ENCODE measurements around the gene CDC73. TPM values are rescaled to one million over a fixed set of nuclear protein-coding genes. Genes with fewer than 3 reads are reported as not detected.

Gene CDC73
- total RNA-seq, 5 donors from 2014 or later (not counting 1 experiment from before 2014, with no cell fraction given), result 54.1 to 64.4 (median 57.4) TPM

DNA sequence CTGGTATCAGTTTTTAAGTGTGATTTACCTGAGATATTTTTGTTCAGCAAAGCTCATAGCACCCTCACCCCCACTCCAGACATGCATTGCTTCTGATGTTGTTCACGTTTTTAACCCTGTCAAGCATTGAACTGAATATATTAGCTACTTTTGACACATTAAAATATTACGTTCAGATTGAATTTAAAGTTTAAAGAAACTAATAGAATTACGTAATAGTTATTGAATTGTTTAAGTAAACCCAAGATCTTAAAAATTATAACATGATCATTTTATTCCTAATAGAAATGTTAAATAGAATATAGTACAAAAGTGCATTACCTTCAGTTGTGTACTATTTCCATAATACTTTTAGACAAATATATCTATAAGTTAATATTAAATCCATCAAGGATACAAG is 35.5 kb upstream of the CDC73 start:
- H3K9me3 ChIP-seq, result no peaks in the 10 kb centered on the region
- H3K36me3 ChIP-seq (ENCODE audit: control insufficient read depth in 2 of 2, extremely low read depth in 1 of 2, insufficient read depth in 1 of 2, low read length in 1 of 2), result peaks cover 0 to 40% of the 10 kb centered on the region in 2 donors
- ChIA-PET CTCF (interaction anchor here in 1 of 2 donors (0.5 to 0.6 kb wide), 2 partner anchors 35 to 143 kb away, joined by 3 read pairs; no protein-coding TSS in a partner anchor), POLR2A (no interaction called here)
- H3K4me1 ChIP-seq (ENCODE audit: control insufficient read depth in 1 of 2, extremely low read depth in 1 of 2, insufficient read depth in 2 of 2, low read length in 2 of 2), result no peaks in the 10 kb centered on the region
- no peaks in the 10 kb centered on the region for H3K27me3 ChIP-seq (replicated peaks in 1 of 2; ENCODE audit: control insufficient read depth in 2 of 2, extremely low read depth in 1 of 2, insufficient read depth in 2 of 2, low read length in 1 of 2)
- H3K4me1 Mint-ChIP-seq, result no peaks in the 10 kb centered on the region
- H3K27me3 Mint-ChIP-seq, result no peaks in the 10 kb centered on the region
- no peak overlapping the region for H3K27ac ChIP-seq (ENCODE audit: low read length)
- no peak overlapping the region for H3K4me3 ChIP-seq (ENCODE audit: control insufficient read depth in 1 of 2, extremely low read depth in 1 of 2, low read length in 1 of 2)
- H3K27ac Mint-ChIP-seq, result no peak overlapping the region
- H3K9me3 Mint-ChIP-seq, result no peaks in the 10 kb centered on the region
- WGBS (ENCODE audit: insufficient coverage), result no CpG with 5 or more reads among the region's 3 CpGs
- ATAC-seq (replicated peaks in 1 of 4) (no peak), DNase-seq (no peak)
- H3K4me3 Mint-ChIP-seq, result no peak overlapping the region
- H3K36me3 Mint-ChIP-seq, result peaks cover 38% of the 10 kb centered on the region

DNA sequence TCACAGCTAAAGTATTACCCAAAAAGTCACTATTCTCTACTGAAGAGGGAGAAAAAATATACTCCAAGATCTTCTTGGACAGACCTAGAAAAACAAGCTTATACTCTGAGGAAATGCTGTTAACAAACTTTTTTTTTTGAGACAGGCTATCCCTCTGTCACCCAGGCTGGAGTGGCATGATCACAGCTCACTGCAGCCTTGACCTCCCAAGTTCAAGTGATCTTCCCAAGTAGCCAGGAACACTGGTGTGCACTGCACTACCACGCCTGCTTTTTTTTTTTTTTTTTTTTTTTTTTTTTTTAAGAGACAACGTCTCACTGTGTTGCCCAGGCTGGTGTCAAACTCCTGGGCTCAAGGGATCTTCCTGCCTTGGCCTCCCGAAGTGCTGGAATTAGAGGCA is 33.9 kb upstream of the CDC73 start:
- POLR2A ChIA-PET, result interaction anchor here in 1 of 2 donors (0.6 kb wide), 1 partner anchor 9 kb away, joined by 3 read pairs; no protein-coding TSS in a partner anchor
- no peaks in the 10 kb centered on the region for H3K27me3 Mint-ChIP-seq

DNA sequence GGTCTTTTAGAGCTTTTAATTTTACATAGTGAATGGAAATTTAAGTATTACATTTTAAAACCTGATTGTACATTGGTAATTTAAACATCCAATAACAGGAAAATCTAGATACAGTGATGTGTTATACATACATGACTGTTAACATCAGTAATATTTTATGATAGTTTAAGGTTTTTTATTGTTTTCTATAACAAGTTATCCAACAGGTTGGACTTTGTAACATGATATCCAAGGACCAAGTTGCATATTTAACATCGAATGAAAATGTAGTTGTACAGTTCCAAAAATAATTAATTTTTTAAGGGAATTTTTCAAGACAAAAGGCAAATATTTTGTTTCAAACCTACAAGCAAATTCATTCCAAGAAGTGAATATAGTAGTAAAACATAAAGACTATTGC is 31.0 kb upstream of the CDC73 start:
- Mint-ChIP-seq H3K4me3 (no peak overlapping the region), H3K27me3 (no peaks in the 10 kb centered on the region), H3K27ac (no peak overlapping the region), H3K36me3 (peaks cover 20% of the 10 kb centered on the region), H3K4me1 (no peaks in the 10 kb centered on the region), H3K9me3 (no peaks in the 10 kb centered on the region)
- no peaks in the 10 kb centered on the region for H3K4me1 ChIP-seq (ENCODE audit: control insufficient read depth in 1 of 2, extremely low read depth in 1 of 2, insufficient read depth in 2 of 2, low read length in 2 of 2)
- peaks cover 0 to 12% of the 10 kb centered on the region in 2 donors for H3K36me3 ChIP-seq (ENCODE audit: control insufficient read depth in 2 of 2, extremely low read depth in 1 of 2, insufficient read depth in 1 of 2, low read length in 1 of 2)
- no peak overlapping the region for H3K27ac ChIP-seq (ENCODE audit: low read length)
- ATAC-seq (replicated peaks in 1 of 4) (no peak), DNase-seq (no peak)
- WGBS (ENCODE audit: insufficient coverage), result no CpG with 5 or more reads among the region's 1 CpG
- no peak overlapping the region for H3K4me3 ChIP-seq (ENCODE audit: control insufficient read depth in 1 of 2, extremely low read depth in 1 of 2, low read length in 1 of 2)
- ChIA-PET POLR2A (no interaction called here), CTCF (no interaction called here)
- no peaks in the 10 kb centered on the region for H3K27me3 ChIP-seq (replicated peaks in 1 of 2; ENCODE audit: control insufficient read depth in 2 of 2, extremely low read depth in 1 of 2, insufficient read depth in 2 of 2, low read length in 1 of 2)
- H3K9me3 ChIP-seq, result no peaks in the 10 kb centered on the region

More for the DNA sequence above, 33.9 kb upstream of the CDC73 start:
- CTCF ChIA-PET, result no interaction called here
- no peaks in the 10 kb centered on the region for H3K9me3 Mint-ChIP-seq
- Histone ChIP-seq H3K27me3 (replicated peaks in 1 of 2; ENCODE audit: control insufficient read depth in 2 of 2, extremely low read depth in 1 of 2, insufficient read depth in 2 of 2, low read length in 1 of 2) (no peaks in the 10 kb centered on the region), H3K4me3 (ENCODE audit: control insufficient read depth in 1 of 2, extremely low read depth in 1 of 2, low read length in 1 of 2) (no peak overlapping the region), H3K4me1 (ENCODE audit: control insufficient read depth in 1 of 2, extremely low read depth in 1 of 2, insufficient read depth in 2 of 2, low read length in 2 of 2) (no peaks in the 10 kb centered on the region), H3K9me3 (no peaks in the 10 kb centered on the region), H3K27ac (ENCODE audit: low read length) (no peak overlapping the region), H3K36me3 (ENCODE audit: control insufficient read depth in 2 of 2, extremely low read depth in 1 of 2, insufficient read depth in 1 of 2, low read length in 1 of 2) (peaks cover 0 to 28% of the 10 kb centered on the region in 2 donors)
- DNase-seq (no peak), ATAC-seq (replicated peaks in 1 of 4) (no peak)
- H3K27ac Mint-ChIP-seq, result peak overlapping the region in 1 of 2 donors; percentile 22
- H3K4me3 Mint-ChIP-seq, result no peak overlapping the region
- H3K36me3 Mint-ChIP-seq, result peaks cover 28% of the 10 kb centered on the region
- WGBS (ENCODE audit: insufficient coverage), result 100% methylated on average over 1 of the region's 3 CpGs
- H3K4me1 Mint-ChIP-seq, result no peaks in the 10 kb centered on the region

DNA sequence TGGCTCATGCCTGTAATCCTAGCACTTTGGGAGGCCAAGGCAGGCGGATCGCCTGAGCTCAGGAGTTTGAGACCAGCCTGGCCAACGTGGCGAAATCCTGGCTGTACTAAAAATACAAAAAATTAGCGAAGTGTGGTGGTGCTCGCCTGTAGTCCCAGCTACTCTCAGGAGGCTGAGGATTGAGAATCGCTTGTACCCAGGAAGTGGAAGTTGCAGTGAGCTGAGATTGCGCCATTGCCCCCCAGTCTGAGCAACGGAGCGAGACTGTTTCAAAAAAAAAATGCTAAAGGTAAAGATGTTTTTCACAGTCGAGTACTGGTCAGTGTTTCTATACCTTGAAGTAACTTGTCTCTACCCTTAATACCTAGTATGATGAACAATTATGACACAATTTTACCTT is 27.7 kb upstream of the CDC73 start:
- H3K4me1 ChIP-seq (ENCODE audit: control insufficient read depth in 1 of 2, extremely low read depth in 1 of 2, insufficient read depth in 2 of 2, low read length in 2 of 2), result no peaks in the 10 kb centered on the region
- H3K27me3 ChIP-seq (replicated peaks in 1 of 2; ENCODE audit: control insufficient read depth in 2 of 2, extremely low read depth in 1 of 2, insufficient read depth in 2 of 2, low read length in 1 of 2), result no peaks in the 10 kb centered on the region
- DNase-seq (no peak), ATAC-seq (replicated peaks in 1 of 4) (no peak)
- H3K36me3 ChIP-seq (ENCODE audit: control insufficient read depth in 2 of 2, extremely low read depth in 1 of 2, insufficient read depth in 1 of 2, low read length in 1 of 2), result peaks cover 0 to 24% of the 10 kb centered on the region in 2 donors
- Mint-ChIP-seq H3K4me3 (no peak overlapping the region), H3K36me3 (peaks cover 32% of the 10 kb centered on the region), H3K27me3 (no peaks in the 10 kb centered on the region), H3K4me1 (peaks cover 0 to 6% (median 3%) of the 10 kb centered on the region in 3 donors), H3K27ac (no peak overlapping the region), H3K9me3 (no peaks in the 10 kb centered on the region)
- ChIA-PET CTCF (interaction anchor here in 1 of 2 donors (0.6 kb wide), 1 partner anchor 10 kb away, joined by 3 read pairs; no protein-coding TSS in a partner anchor), POLR2A (interaction anchor here in 1 of 2 donors (0.6 kb wide), 1 partner anchor 28 kb away, joined by 3 read pairs; the partner anchor contains the start of gene CDC73)
- no peaks in the 10 kb centered on the region for H3K9me3 ChIP-seq
- no peak overlapping the region for H3K27ac ChIP-seq (ENCODE audit: low read length)
- WGBS (ENCODE audit: insufficient coverage), result 97% methylated on average over 7 of the region's 11 CpGs
- no peak overlapping the region for H3K4me3 ChIP-seq (ENCODE audit: control insufficient read depth in 1 of 2, extremely low read depth in 1 of 2, low read length in 1 of 2)

DNA sequence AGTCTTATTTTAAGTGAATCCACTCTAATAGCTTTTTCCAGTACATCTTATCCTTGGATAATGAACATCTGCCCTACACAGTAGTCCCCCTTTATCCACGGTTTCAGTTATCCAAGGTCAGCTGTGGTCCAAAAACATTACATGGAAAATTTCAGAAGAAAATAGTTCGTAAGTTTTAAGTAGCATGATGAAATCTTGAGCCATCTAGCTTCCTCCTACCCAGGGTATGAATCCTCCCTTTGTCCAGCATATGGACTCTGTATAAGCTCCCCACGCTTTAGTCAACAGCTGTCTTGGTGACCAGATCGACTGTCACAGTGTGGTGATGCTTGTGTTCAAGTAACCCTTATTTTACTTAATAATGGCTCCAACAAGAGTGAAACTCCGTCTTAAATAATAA is 19.2 kb upstream of the CDC73 start:
- Histone ChIP-seq H3K36me3 (ENCODE audit: control insufficient read depth in 2 of 2, extremely low read depth in 1 of 2, insufficient read depth in 1 of 2, low read length in 1 of 2) (peaks cover 0 to 21% of the 10 kb centered on the region in 2 donors), H3K4me3 (ENCODE audit: control insufficient read depth in 1 of 2, extremely low read depth in 1 of 2, low read length in 1 of 2) (no peak overlapping the region), H3K4me1 (ENCODE audit: control insufficient read depth in 1 of 2, extremely low read depth in 1 of 2, insufficient read depth in 2 of 2, low read length in 2 of 2) (peaks cover 7 to 8% of the 10 kb centered on the region in 2 experiments), H3K27ac (ENCODE audit: low read length) (no peak overlapping the region), H3K27me3 (replicated peaks in 1 of 2; ENCODE audit: control insufficient read depth in 2 of 2, extremely low read depth in 1 of 2, insufficient read depth in 2 of 2, low read length in 1 of 2) (no peaks in the 10 kb centered on the region), H3K9me3 (no peaks in the 10 kb centered on the region)
- ChIA-PET POLR2A (interaction anchor here in 1 of 2 donors (0.6 kb wide), 1 partner anchor 573 kb away, joined by 3 read pairs; no protein-coding TSS in a partner anchor), CTCF (interaction anchor here in 1 of 2 donors (1.4 kb wide), 1 partner anchor 20 kb away, joined by 3 read pairs; no protein-coding TSS in a partner anchor)
- peaks cover 21 to 34% (median 28%) of the 10 kb centered on the region in 3 donors for H3K4me1 Mint-ChIP-seq
- peaks cover 20% of the 10 kb centered on the region for H3K36me3 Mint-ChIP-seq
- peak overlapping the region in 1 of 3 donors; percentile 90 for H3K4me3 Mint-ChIP-seq
- no peaks in the 10 kb centered on the region for H3K27me3 Mint-ChIP-seq
- no peak for ATAC-seq (replicated peaks in 1 of 4)
- H3K9me3 Mint-ChIP-seq, result no peaks in the 10 kb centered on the region
- 83% methylated on average over 1 of the region's 5 CpGs for WGBS (ENCODE audit: insufficient coverage)
- no peak for DNase-seq
- H3K27ac Mint-ChIP-seq, result no peak overlapping the region

DNA sequence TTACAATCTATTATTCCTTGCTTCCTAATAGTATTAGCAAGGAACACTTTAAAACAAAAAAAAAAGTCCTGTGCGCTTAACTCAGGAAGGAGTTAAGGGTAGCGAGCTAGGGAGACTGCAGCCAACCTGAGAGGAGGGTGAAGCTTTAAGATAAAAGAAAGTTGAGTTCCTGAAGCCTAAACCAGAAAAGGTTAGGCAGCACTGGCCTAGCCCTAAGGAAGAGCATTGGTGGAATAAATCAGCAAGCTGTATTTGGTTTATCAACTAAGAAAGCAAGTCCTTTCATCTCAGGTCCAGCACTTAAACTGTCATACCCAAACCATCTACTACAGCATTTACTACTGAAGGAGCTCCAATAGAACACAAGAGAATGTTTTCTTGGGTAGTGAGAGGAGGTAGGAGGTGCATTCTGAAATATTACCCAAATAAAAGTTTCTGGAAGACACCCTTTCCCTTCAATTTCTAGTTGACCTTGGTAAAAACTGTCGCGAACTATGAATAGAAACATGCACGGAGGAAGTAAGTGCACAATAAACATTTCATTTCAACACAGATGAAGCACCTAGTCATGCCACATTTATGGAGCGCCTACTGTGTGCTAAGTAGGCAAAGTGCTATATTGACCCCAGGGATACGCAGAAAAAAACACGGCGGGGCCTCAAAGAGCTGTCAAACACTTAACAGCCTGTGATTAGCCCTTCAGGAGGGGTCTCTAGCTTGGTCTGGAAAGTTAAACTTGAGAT is 17.9 kb upstream of the CDC73 start:
- Mint-ChIP-seq H3K4me3 (peak overlapping the region; percentile 89 to 92 (median 90)), H3K27ac (peak overlapping the region; percentile 36 to 37), H3K4me1 (peaks cover 21 to 30% (median 25%) of the 10 kb centered on the region in 3 donors), H3K9me3 (no peaks in the 10 kb centered on the region), H3K27me3 (no peaks in the 10 kb centered on the region), H3K36me3 (peaks cover 15% of the 10 kb centered on the region)
- Histone ChIP-seq H3K27me3 (replicated peaks in 1 of 2; ENCODE audit: control insufficient read depth in 2 of 2, extremely low read depth in 1 of 2, insufficient read depth in 2 of 2, low read length in 1 of 2) (no peaks in the 10 kb centered on the region), H3K27ac (ENCODE audit: low read length) (no peak overlapping the region), H3K4me3 (ENCODE audit: control insufficient read depth in 1 of 2, extremely low read depth in 1 of 2, low read length in 1 of 2) (peak overlapping the region; percentile 75 to 93), H3K4me1 (ENCODE audit: control insufficient read depth in 1 of 2, extremely low read depth in 1 of 2, insufficient read depth in 2 of 2, low read length in 2 of 2) (peaks cover 7 to 8% of the 10 kb centered on the region in 2 experiments), H3K36me3 (ENCODE audit: control insufficient read depth in 2 of 2, extremely low read depth in 1 of 2, insufficient read depth in 1 of 2, low read length in 1 of 2) (peaks cover 0 to 16% of the 10 kb centered on the region in 2 donors), H3K9me3 (no peaks in the 10 kb centered on the region)
- WGBS (ENCODE audit: insufficient coverage), result 49% methylated on average over 5 of the region's 9 CpGs
- CTCF ChIA-PET, result interaction anchor here (0.5 to 1.8 kb wide), 6 partner anchors 18 to 74 kb away, joined by 3 to 6 read pairs (median 4); partner anchors contain the start of genes CDC73 (in 1 of the 2), RO60 (in 1 of the 2) and UCHL5 (in 1 of the 2)
- POLR2A ChIA-PET, result interaction anchor here (0.6 to 1.4 kb wide), 2 partner anchors 19 to 442 kb away, joined by 3 to 4 read pairs; no protein-coding TSS in a partner anchor
- DNase-seq, result no peak
- ATAC-seq (replicated peaks in 1 of 4), result no peak
